NCI-H2171 (cell line): Measurements from ENCODE around the gene HMGN1.

Experiments used
- DNase-seq: peaks from one replicate; lab custom pipeline; 2025; lab: John Stamatoyannopoulos, UW

HMGN1 gene

GRCh38 chr21:39367783-39368182, 18.9 kb upstream of the HMGN1 start:
- no peak for DNase-seq

GRCh38 chr21:39366563-39366962, 17.7 kb upstream of the HMGN1 start:
- no peak for DNase-seq

GRCh38 chr21:39364949-39365348, 16.1 kb upstream of the HMGN1 start:
- DNase-seq, result no peak

- no peak for DNase-seq
These were observed 15.0 kb upstream of the HMGN1 start for GRCh38 chr21:39363607-39364555.

GRCh38 chr21:39362733-39363132, 13.8 kb upstream of the HMGN1 start:
- no peak for DNase-seq

GRCh38 chr21:39359382-39359781, 10.5 kb upstream of the HMGN1 start:
- DNase-seq, result no peak

GRCh38 chr21:39353295-39353694, 4.4 kb upstream of the HMGN1 start:
- no peak for DNase-seq

GRCh38 chr21:39350094-39351005, 1.5 kb upstream of the HMGN1 start:
- no peak for DNase-seq

- DNase-seq, result peak; percentile 97
These were observed 564 bp upstream of the HMGN1 start for GRCh38 chr21:39349211-39350093.

- no peak for DNase-seq
These were observed 891 bp downstream of the HMGN1 start for GRCh38 chr21:39348040-39348354.

GRCh38 chr21:39347537-39347936, 1.4 kb downstream of the HMGN1 start:
- DNase-seq, result no peak

GRCh38 chr21:39346671-39347331, 2.1 kb downstream of the HMGN1 start:
- DNase-seq, result no peak

GRCh38 chr21:39346206-39346605, 2.7 kb downstream of the HMGN1 start:
- no peak for DNase-seq

- no peak for DNase-seq
These were observed 3.4 kb downstream of the HMGN1 start for GRCh38 chr21:39345440-39345839.

GRCh38 chr21:39344848-39345247, 4.0 kb downstream of the HMGN1 start:
- no peak for DNase-seq

- DNase-seq, result no peak
These were observed 7.5 kb downstream of the HMGN1 start for GRCh38 chr21:39341249-39341923.

GRCh38 chr21:39340687-39341086, 8.2 kb downstream of the HMGN1 start:
- DNase-seq, result no peak

GRCh38 chr21:39339231-39339630, 9.7 kb downstream of the HMGN1 start:
- no peak for DNase-seq

GRCh38 chr21:39336457-39337008, 12.4 kb downstream of the HMGN1 start:
- DNase-seq, result no peak

- no peak for DNase-seq
These were observed 14.3 kb downstream of the HMGN1 start for GRCh38 chr21:39334611-39335010.

- DNase-seq, result no peak
These were observed 16.7 kb downstream of the HMGN1 start for GRCh38 chr21:39332175-39332574.
